H9 (cell line): ENCODE measurements around the gene CCDC116. TPM values are rescaled to one million over a fixed set of nuclear protein-coding genes. Genes with fewer than 3 reads are reported as not detected.

ENCODE experiments used
- DNase-seq: peaks from one replicate; pipeline ENCODE4 v3.0.0-alpha.2; 2017
- H2AFZ ChIP-seq: one replicate; pipeline ENCODE4 v1.6.1; 2013; ENCODE audit warnings: mild to moderate bottlenecking, low read length, control low read depth, moderate library complexity
- H2AK5ac ChIP-seq: 2 replicates; pipeline ENCODE4 v1.6.1; 2013; ENCODE audit warnings: low read length, control low read depth, mixed read lengths; ENCODE audit not compliant: insufficient read length
- H2BK120ac ChIP-seq: one replicate; pipeline ENCODE4 v1.6.1; 2013; ENCODE audit warnings: low read depth, mild to moderate bottlenecking, low read length, control low read depth, inconsistent platforms; ENCODE audit not compliant: poor library complexity, severe bottlenecking
- H2BK12ac ChIP-seq: 2 replicates; pipeline ENCODE4 v1.6.1; 2013; ENCODE audit warnings: low read length, control low read depth, mixed read lengths, low read depth; ENCODE audit not compliant: insufficient read length
- H2BK15ac ChIP-seq: 2 replicates; pipeline ENCODE4 v1.6.1; 2013; ENCODE audit warnings: low read depth, low read length, control low read depth
- H2BK20ac ChIP-seq: one replicate; pipeline ENCODE4 v1.6.1; 2013; ENCODE audit warnings: low read depth, mild to moderate bottlenecking, low read length, control low read depth, inconsistent platforms; ENCODE audit not compliant: poor library complexity, severe bottlenecking
- H2BK5ac ChIP-seq: 2 replicates; pipeline ENCODE4 v1.6.1; 2013; ENCODE audit warnings: low read length, control low read depth, mixed read lengths; ENCODE audit not compliant: insufficient read length
- H3K14ac ChIP-seq: 2 replicates; pipeline ENCODE4 v1.6.1; 2013; ENCODE audit warnings: low read length, control low read depth; ENCODE audit not compliant: insufficient read depth
- H3K18ac ChIP-seq: 2 replicates; pipeline ENCODE4 v1.6.1; 2013; ENCODE audit warnings: low read depth, mild to moderate bottlenecking, mixed read lengths, low read length, control low read depth; ENCODE audit not compliant: insufficient read length
- H3K23ac ChIP-seq: 2 replicates; pipeline ENCODE4 v1.6.1; 2013; ENCODE audit warnings: low read length, control low read depth, mixed read lengths, low read depth; ENCODE audit not compliant: insufficient read length
- H3K23me2 ChIP-seq: 2 replicates; pipeline ENCODE4 v1.6.1; 2013; ENCODE audit warnings: low read depth, mild to moderate bottlenecking, mixed read lengths, low read length, control low read depth; ENCODE audit not compliant: insufficient read length, poor library complexity, severe bottlenecking
- H3K27ac ChIP-seq: 2 replicates; pipeline ENCODE4 v1.5.1; 2013; ENCODE audit warnings: low read length, control low read depth, mixed read lengths, low read depth; ENCODE audit not compliant: insufficient read length
- H3K27me3 ChIP-seq: 2 replicates; pipeline ENCODE4 v1.6.1; 2013; ENCODE audit warnings: low read length, control low read depth, inconsistent platforms; ENCODE audit not compliant: insufficient read depth
- H3K4ac ChIP-seq: 2 replicates; pipeline ENCODE4 v1.6.1; 2013; ENCODE audit warnings: low read depth, mild to moderate bottlenecking, control low read depth, inconsistent platforms, low read length, moderate library complexity
- H3K4me1 ChIP-seq: 2 replicates; pipeline ENCODE4 v1.6.1; 2013; ENCODE audit warnings: low read length, control low read depth, inconsistent platforms; ENCODE audit not compliant: insufficient read depth
- H3K4me2 ChIP-seq: 2 replicates; pipeline ENCODE4 v1.6.1; 2013; ENCODE audit warnings: low read length, control low read depth, mixed read lengths; ENCODE audit not compliant: insufficient read length, insufficient read depth
- H3K56ac ChIP-seq: 2 replicates; pipeline ENCODE4 v1.6.1; 2013; ENCODE audit warnings: low read depth, mild to moderate bottlenecking, mixed read lengths, low read length, control low read depth; ENCODE audit not compliant: insufficient read length
- H3K79me1 ChIP-seq: 2 replicates; pipeline ENCODE4 v1.6.1; 2013; ENCODE audit warnings: low read depth, mild to moderate bottlenecking, moderate library complexity, low read length, control low read depth, inconsistent platforms; ENCODE audit not compliant: insufficient read depth, poor library complexity, severe bottlenecking
- H3K79me2 ChIP-seq: 2 replicates; pipeline ENCODE4 v1.6.1; 2013; ENCODE audit warnings: low read length, control low read depth, inconsistent platforms; ENCODE audit not compliant: insufficient read depth
- H3K9ac ChIP-seq: 2 replicates; pipeline ENCODE4 v1.6.1; 2013; ENCODE audit warnings: low read length, control low read depth, mixed read lengths; ENCODE audit not compliant: insufficient read length; ENCODE audit errors: extremely low read depth
- H3K9me3 ChIP-seq: one replicate; pipeline ENCODE4 v1.6.1; 2013; ENCODE audit warnings: low read depth, low read length, inconsistent platforms; ENCODE audit not compliant: control insufficient read depth
- H3T11ph ChIP-seq: one replicate; pipeline ENCODE4 v1.6.1; 2013; ENCODE audit warnings: mild to moderate bottlenecking, low read length, control low read depth, inconsistent platforms
- H4K20me1 ChIP-seq: one replicate; pipeline ENCODE4 v1.6.1; 2013; ENCODE audit not compliant: control insufficient read depth, insufficient read length, insufficient read depth
- H4K5ac ChIP-seq: 2 replicates; pipeline ENCODE4 v1.6.1; 2013; ENCODE audit warnings: low read depth, mild to moderate bottlenecking, mixed read lengths, low read length, control low read depth; ENCODE audit not compliant: insufficient read length
- H4K8ac ChIP-seq: replicated peaks from 2 replicates; pipeline ENCODE4 v1.6.1; 2013; ENCODE audit warnings: low read length, control low read depth, mixed read lengths, low read depth; ENCODE audit not compliant: insufficient read length
- H4K91ac ChIP-seq: 2 replicates; pipeline ENCODE4 v1.6.1; 2013; ENCODE audit warnings: low read depth, mild to moderate bottlenecking, moderate library complexity, mixed read lengths, low read length, control low read depth; ENCODE audit not compliant: insufficient read length
- H3K27ac Mint-ChIP-seq, 3 experiments: 2 replicates in 2 of 3; 3 replicates in 1 of 3; pipeline ENCODE4 v1.8.0; 2020 to 2021; ENCODE audit warnings: mixed read lengths in 3 of 3, mild to moderate bottlenecking in 1 of 3, moderate library complexity in 1 of 3
- H3K27me3 Mint-ChIP-seq: 2 replicates; pipeline ENCODE4 v1.8.0; 2021; ENCODE audit warnings: low read depth, mild to moderate bottlenecking, moderate library complexity, mixed read lengths
- H3K36me3 Mint-ChIP-seq, 3 experiments: 2 replicates in 2 of 3; 3 replicates in 1 of 3; pipeline ENCODE4 v1.8.0; 2020 to 2021; ENCODE audit warnings: low read depth in 3 of 3, mixed read lengths in 3 of 3; ENCODE audit not compliant: insufficient read depth in 1 of 3
- H3K4me1 Mint-ChIP-seq, 2 experiments: 2 replicates each; pipeline ENCODE4 v1.8.0; 2020; ENCODE audit warnings: mixed read lengths in 2 of 2
- H3K4me3 Mint-ChIP-seq, 2 experiments: 2 replicates in 1 of 2; 3 replicates in 1 of 2; pipeline ENCODE4 v1.8.0; 2020 to 2021; ENCODE audit warnings: mild to moderate bottlenecking in 2 of 2, mixed read lengths in 2 of 2, moderate library complexity in 1 of 2
- H3K9me3 Mint-ChIP-seq, 2 experiments: 2 replicates in 1 of 2; 3 replicates in 1 of 2; pipeline ENCODE4 v1.8.0; 2020; ENCODE audit warnings: mild to moderate bottlenecking in 2 of 2, mixed read lengths in 2 of 2, moderate library complexity in 1 of 2
- CTCF ChIP-seq: fragments of 200-600 bp; sonication (generic); conservative IDR thresholded peaks from 3 replicates; pipeline ENCODE4 v1.8.0; 2021; ENCODE audit warnings: antibody characterized with exemption, mild to moderate bottlenecking
- WGBS: extraction: QIAGEN DNeasy Blood & Tissue Kit; methylation state at CpG from one replicate; pipeline ENCODE4 v1.1.7; 2013; ENCODE audit warnings: missing lambda C conversion rate, low lambda C conversion rate, mixed read lengths; ENCODE audit not compliant: insufficient read length; ENCODE audit errors: extremely low coverage; 5-methylcytosine and 5-hydroxymethylcytosine counted together
- total RNA-seq: library from RNA; stranded (reverse); gene quantifications from 2 replicates; pipeline ENCODE4 v1.2.1, GENCODE V29; 2021

The CCDC116 gene
- total RNA-seq, 1 experiment from 2014 or later = 0.63 TPM

DNA sequence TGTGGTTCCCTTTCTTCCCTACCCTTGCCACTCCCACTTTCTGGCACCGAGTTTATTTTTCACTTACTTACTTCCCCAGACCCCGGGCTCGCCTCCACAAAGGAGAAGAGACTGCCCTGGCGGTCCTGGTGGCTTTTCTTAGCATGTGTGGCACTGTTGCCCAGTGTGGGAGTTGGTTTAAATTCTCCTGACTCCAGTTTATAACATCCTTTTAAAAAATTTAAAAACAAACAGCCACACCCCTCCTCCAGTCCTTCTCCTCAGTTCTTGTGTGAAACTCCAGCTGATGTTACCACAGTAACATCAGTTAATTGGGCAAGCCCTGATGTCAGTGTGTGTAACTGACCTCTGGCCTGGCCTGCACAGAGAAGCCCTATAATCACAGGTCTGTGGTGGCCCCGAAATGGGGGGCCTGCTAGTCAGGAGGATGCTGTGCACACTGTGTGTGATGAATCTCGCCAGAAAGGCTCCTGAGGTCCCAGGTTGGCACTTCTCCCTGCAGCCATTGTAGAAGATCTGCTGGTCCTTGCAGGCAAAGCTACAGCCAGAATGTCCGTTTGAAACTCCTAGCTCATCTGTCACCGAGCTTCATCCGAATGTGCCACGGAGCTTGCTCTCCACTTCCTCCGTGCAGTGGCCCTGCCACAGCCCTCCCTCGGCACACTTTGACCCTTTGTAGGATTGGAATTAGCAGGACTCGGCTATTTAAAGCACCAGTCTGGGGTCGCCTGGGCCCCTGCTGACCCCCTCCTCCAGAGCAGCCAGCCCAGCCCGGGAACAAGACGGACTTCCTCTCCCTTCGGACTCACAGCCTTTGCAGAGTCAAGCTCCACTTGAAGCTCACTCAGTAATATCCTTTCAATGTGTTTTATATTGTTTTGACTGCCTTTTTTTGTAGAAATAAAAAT is 10.3 kb upstream of the CCDC116 start:
- Mint-ChIP-seq H3K27ac (peak overlapping the region in 1 of 3 experiments; percentile 71; a peak in 3 of 7 replicates), H3K27me3 (peaks cover 1% of the 10 kb centered on the region; the same call in 1 of the 2 replicates), H3K9me3 (no peaks in the 10 kb centered on the region), H3K4me3 (no peak overlapping the region), H3K4me1 (peaks cover 9 to 14% of the 10 kb centered on the region in 2 experiments), H3K36me3 (peaks cover 3 to 35% (median 20%) of the 10 kb centered on the region in 3 experiments; a peak in 6 of 7 replicates)
- H3K56ac ChIP-seq = no peak overlapping the region
- no peaks in the 10 kb centered on the region for H3K27me3 ChIP-seq
- no peaks in the 10 kb centered on the region for H3K23me2 ChIP-seq
- no peak overlapping the region for H3K9ac ChIP-seq
- no peaks in the 10 kb centered on the region for H3K79me2 ChIP-seq
- H3K27ac ChIP-seq = no peak overlapping the region
- H4K91ac ChIP-seq = no peak overlapping the region
- H2BK20ac ChIP-seq = no peak overlapping the region
- H4K5ac ChIP-seq = no peak overlapping the region
- H2AFZ ChIP-seq = no peak overlapping the region
- H3K23ac ChIP-seq = no peak overlapping the region
- DNase-seq = no peak
- H2AK5ac ChIP-seq = no peak overlapping the region
- H2BK15ac ChIP-seq = no peak overlapping the region
- no peak for TF ChIP-seq CTCF
- no peak overlapping the region for H3K18ac ChIP-seq
- H3K14ac ChIP-seq = no peak overlapping the region
- H3K9me3 ChIP-seq = no peaks in the 10 kb centered on the region
- WGBS = no CpG with 5 or more reads among the region's 17 CpGs
- no peak overlapping the region for H2BK12ac ChIP-seq
- no peaks in the 10 kb centered on the region; the same call in none of the 2 replicates for H3K4me1 ChIP-seq
- no peak overlapping the region for H3T11ph ChIP-seq
- H3K4ac ChIP-seq = no peak overlapping the region
- H4K8ac ChIP-seq = no peak overlapping the region
- H4K20me1 ChIP-seq = no peaks in the 10 kb centered on the region
- no peak overlapping the region for H2BK120ac ChIP-seq
- no peak overlapping the region for H2BK5ac ChIP-seq
- H3K79me1 ChIP-seq = no peaks in the 10 kb centered on the region
- H3K4me2 ChIP-seq = no peak overlapping the region
